K562 (cell line): Measurements from ENCODE around the gene MPIG6B. TPM values are rescaled to one million over a fixed set of nuclear protein-coding genes. Genes with fewer than 3 reads are reported as not detected.
A peak's percentile ranks its signal among the peaks of the same experiment; 100 is the strongest.

Experiments
- BCL6 ChIP-seq: fragments of 250-450 bp; sonication (Bioruptor Pico); IDR thresholded peaks from 2 replicates; pipeline ENCODE4 v1.4.0; 2020
- BHLHE40 ChIP-seq: IDR thresholded peaks from 2 replicates; pipeline ENCODE4 v1.6.1; 2011; ENCODE audit warnings: low read length, improper control_type of control experiment
- CGGBP1 ChIP-seq: fragments of 250-450 bp; sonication (Bioruptor Pico); IDR thresholded peaks from 2 replicates; pipeline ENCODE4 v1.9.0; 2021; ENCODE audit warnings: mild to moderate bottlenecking
- DMBX1 ChIP-seq: fragments of 250-450 bp; sonication (Bioruptor Pico); IDR thresholded peaks from 2 replicates; pipeline ENCODE4 v1.8.0; 2022; ENCODE audit warnings: inconsistent platforms, mild to moderate bottlenecking, moderate library complexity, borderline replicate concordance
- FOXK1 ChIP-seq: sonication (generic); formaldehyde crosslinking; IDR thresholded peaks from 2 replicates; pipeline ENCODE4 v1.8.0; 2022; ENCODE audit warnings: missing genetic modification reagents, mild to moderate bottlenecking, borderline replicate concordance
- HIVEP1 ChIP-seq: fragments of 250-450 bp; sonication (Bioruptor Pico); IDR thresholded peaks from 2 replicates; pipeline ENCODE4 v1.4.0; 2020; ENCODE audit warnings: mild to moderate bottlenecking
- HNRNPUL1 ChIP-seq: fragments of 200-400 bp; formaldehyde crosslinking; IDR thresholded peaks from 2 replicates; pipeline ENCODE4 v1.6.1; 2017; ENCODE audit warnings: low read length
- JUNB ChIP-seq: fragments of 450-650 bp; formaldehyde crosslinking; conservative IDR thresholded peaks from 2 replicates; pipeline ENCODE4 v1.4.0; 2020; ENCODE audit warnings: mild to moderate bottlenecking
- MAFF ChIP-seq: IDR thresholded peaks from 2 replicates; pipeline ENCODE4 v1.6.1; 2012; ENCODE audit warnings: low read length, improper control_type of control experiment
- MAFK ChIP-seq: IDR thresholded peaks from 2 replicates; pipeline ENCODE4 v1.6.1; 2011; ENCODE audit warnings: low read length, improper control_type of control experiment
- POLR2AphosphoS2 ChIP-seq: IDR thresholded peaks from 2 replicates; pipeline ENCODE4 v1.6.1; 2012; ENCODE audit warnings: low read length, improper control_type of control experiment
- POLR3A ChIP-seq: IDR thresholded peaks from 2 replicates; pipeline ENCODE4 v1.6.1; 2011; ENCODE audit warnings: borderline replicate concordance, mild to moderate bottlenecking, moderate library complexity; ENCODE audit not compliant: insufficient read length, insufficient read depth; ENCODE audit errors: extremely low read depth
- RCOR1 ChIP-seq, 2 experiments: IDR thresholded peaks; 2 replicates each; pipeline ENCODE4 v1.6.1; 2012; ENCODE audit warnings: low read depth in 2 of 2, low read length in 2 of 2, borderline replicate concordance in 1 of 2, improper control_type of control experiment in 1 of 2
- ZBTB49 ChIP-seq: sonication (generic); formaldehyde crosslinking; IDR thresholded peaks from 2 replicates; pipeline ENCODE4 v1.8.0; 2022; ENCODE audit warnings: missing genetic modification reagents, mild to moderate bottlenecking, borderline replicate concordance
- ZHX1 ChIP-seq: fragments of 150-350 bp; conservative IDR thresholded peaks from 2 replicates; pipeline ENCODE4 v1.6.1; 2014; ENCODE audit warnings: low read length
- ZNF232 ChIP-seq: sonication (generic); formaldehyde crosslinking; IDR thresholded peaks from 2 replicates; pipeline ENCODE4 v1.8.0; 2022; ENCODE audit warnings: mild to moderate bottlenecking, missing genetic modification reagents
- ZNF316 ChIP-seq: fragments of 450-650 bp; IDR thresholded peaks from 2 replicates; pipeline ENCODE4 v1.6.1; 2016
- ZNF518B ChIP-seq: fragments of 250-450 bp; sonication (Bioruptor Pico); IDR thresholded peaks from 2 replicates; pipeline ENCODE4 v1.5.0; 2021; ENCODE audit warnings: mild to moderate bottlenecking, moderate library complexity
- ZNF586 ChIP-seq: fragments of 450-650 bp; formaldehyde crosslinking; conservative IDR thresholded peaks from 2 replicates; pipeline ENCODE4 v1.4.0; 2020; ENCODE audit warnings: mild to moderate bottlenecking, moderate library complexity
- polyA plus RNA-seq, 8 experiments: library from polyadenylated mRNA; depleted of rRNA in 4 of 8; stranded (reverse) in 5 of 8; unstranded in 3 of 8; fragments of >200 nt; fragmentation: Nextera tagmentation in 2 of 8; fragmentation: Illumina TruSeq in 1 of 8; extraction: Ambion mirVana in 2 of 8; extraction: Trizol in 1 of 8; gene quantifications; 2 replicates each; pipeline versions ENCODE4 v1.2.1 to v1.2.3, GENCODE V29; 2011 to 2014; ENCODE audit warnings: inconsistent platforms in 1 of 8, missing spikeins in 1 of 8
- total RNA-seq, 7 experiments: library from RNA; depleted of rRNA in 6 of 7; stranded (reverse); fragments of >200 nt in 6 of 7; fragmentation: Illumina TruSeq in 2 of 7; extraction: Trizol in 2 of 7; gene quantifications; 2 replicates each; pipeline versions ENCODE4 v1.2.1 to v1.2.3, GENCODE V29; 2011 to 2021; ENCODE audit warnings: low replicate concordance in 1 of 7

The MPIG6B gene
- total and polyA plus RNA-seq, 9 of the 15 experiments (the other 6 are each of a cell fraction or from before 2014, with no cell fraction given): 0.11 to 1.2 (median 0.28) TPM; not detected in 1

- TF ChIP-seq BHLHE40 (no peak; the same call in 1 of the 2 replicates), HNRNPUL1 (0 out of 2 replicates have a peak, but pooled peaks have one; percentile 28), ZNF586 (0 out of 2 replicates have a peak, but pooled peaks have one; percentile 5), ZHX1 (no peak), HIVEP1 (CRISPR knock-in tag) (peak; percentile 19; the same call in 1 of the 2 replicates), POLR3A (no peak), MAFK (peak; percentile 55), RCOR1 (IDR thresholded peaks at IDR 0.05; ENCODE audit: borderline replicate concordance in 1 of 2, low read depth in 2 of 2, low read length in 2 of 2) (no peak), FOXK1 (0 out of 2 replicates have a peak, but pooled peaks have one; percentile 15), ZNF316 (peak; percentile 78), ZNF518B (CRISPR knock-in tag) (0 out of 2 replicates have a peak, but pooled peaks have one; percentile 12), ZNF232 (no peak), CGGBP1 (CRISPR knock-in tag) (0 out of 2 replicates have a peak, but pooled peaks have one; percentile 24), JUNB (CRISPR knock-in tag) (peak; percentile 79; the same call in 1 of the 2 replicates), POLR2AphosphoS2 (peak; percentile 14; the same call in 1 of the 2 replicates), DMBX1 (peak; percentile 66), BCL6 (CRISPR knock-in tag) (0 out of 2 replicates have a peak, but pooled peaks have one; percentile 5), MAFF (peak; percentile 63), ZBTB49 (no peak)
These were observed 11.2 kb downstream of the MPIG6B start (continued) for GRCh38 chr6:31734247-31734820.
